GM12874 (cell line): ENCODE measurements around the gene CKB.

ENCODE experiments used
- TF ChIP-seq, protein P1 (sequence below): IDR thresholded peaks from 2 replicates; pipeline ENCODE4 v1.5.1; 2011; ENCODE audit warnings: low read depth, mild to moderate bottlenecking, control low read depth, low read length, moderate library complexity; ENCODE audit not compliant: insufficient read depth

Gene CKB

GRCh38 chr14:103480595-103480994 lies 42.0 kb downstream of the CKB start:
- TF ChIP-seq, protein P1, sequence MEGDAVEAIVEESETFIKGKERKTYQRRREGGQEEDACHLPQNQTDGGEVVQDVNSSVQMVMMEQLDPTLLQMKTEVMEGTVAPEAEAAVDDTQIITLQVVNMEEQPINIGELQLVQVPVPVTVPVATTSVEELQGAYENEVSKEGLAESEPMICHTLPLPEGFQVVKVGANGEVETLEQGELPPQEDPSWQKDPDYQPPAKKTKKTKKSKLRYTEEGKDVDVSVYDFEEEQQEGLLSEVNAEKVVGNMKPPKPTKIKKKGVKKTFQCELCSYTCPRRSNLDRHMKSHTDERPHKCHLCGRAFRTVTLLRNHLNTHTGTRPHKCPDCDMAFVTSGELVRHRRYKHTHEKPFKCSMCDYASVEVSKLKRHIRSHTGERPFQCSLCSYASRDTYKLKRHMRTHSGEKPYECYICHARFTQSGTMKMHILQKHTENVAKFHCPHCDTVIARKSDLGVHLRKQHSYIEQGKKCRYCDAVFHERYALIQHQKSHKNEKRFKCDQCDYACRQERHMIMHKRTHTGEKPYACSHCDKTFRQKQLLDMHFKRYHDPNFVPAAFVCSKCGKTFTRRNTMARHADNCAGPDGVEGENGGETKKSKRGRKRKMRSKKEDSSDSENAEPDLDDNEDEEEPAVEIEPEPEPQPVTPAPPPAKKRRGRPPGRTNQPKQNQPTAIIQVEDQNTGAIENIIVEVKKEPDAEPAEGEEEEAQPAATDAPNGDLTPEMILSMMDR: no peak

- TF ChIP-seq, protein P1: no peak
Measured at GRCh38 chr14:103476631-103477030, 46.0 kb downstream of the CKB start.

DNA sequence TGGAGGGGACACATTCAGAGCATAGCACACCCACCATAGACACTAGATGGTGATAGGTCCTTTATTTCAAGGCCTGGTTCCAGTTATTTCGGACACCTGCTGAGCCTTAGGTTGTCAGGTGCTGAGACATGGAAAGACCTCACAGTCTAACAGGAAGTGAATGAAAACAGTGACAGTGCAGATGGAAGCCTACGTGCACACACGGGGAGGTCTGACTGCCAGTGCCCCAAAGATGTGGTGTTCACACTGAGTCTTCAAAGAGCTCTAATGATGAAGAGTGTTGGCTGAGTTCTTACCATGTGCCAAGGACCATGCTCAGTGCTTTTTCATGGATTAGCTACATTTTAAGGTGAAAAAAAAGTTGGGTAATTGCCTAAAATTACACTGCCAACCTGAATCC lies 46.6 kb downstream of the CKB start:
- TF ChIP-seq, protein P1: no peak

DNA sequence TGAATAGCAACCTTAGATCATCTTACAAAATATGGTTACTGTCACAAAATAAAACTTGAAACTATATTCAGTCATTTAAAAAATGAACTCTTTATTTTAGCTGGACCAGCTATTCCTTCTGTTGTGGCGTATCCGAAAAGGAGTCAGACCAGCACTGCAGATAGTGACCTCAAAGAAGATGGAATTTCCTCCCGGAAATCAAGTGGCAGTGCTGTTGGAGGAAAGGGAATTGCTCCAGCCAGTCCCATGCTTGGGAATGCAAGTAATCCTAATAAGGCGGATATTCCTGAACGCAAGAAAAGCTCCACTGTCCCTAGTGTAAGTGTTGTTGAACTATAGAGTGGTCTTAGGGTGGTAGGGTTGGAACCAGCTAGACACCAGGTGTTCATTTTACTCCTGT lies 47.7 kb downstream of the CKB start:
- TF ChIP-seq, protein P1: no peak

GRCh38 chr14:103472939-103473338 lies 49.7 kb downstream of the CKB start:
- TF ChIP-seq, protein P1: no peak
